Stomach smooth muscle (tissue), 2 donors: ENCODE results near the gene MMP27.

Experiments
- H3K27ac ChIP-seq: one replicate; pipeline ENCODE4 v1.7.0; 2013; ENCODE audit warnings: mild to moderate bottlenecking, low read length, inconsistent platforms
- H3K27me3 ChIP-seq, 2 donors: one replicate each; pipeline ENCODE4 v1.7.0; 2013; ENCODE audit warnings: low read length in 2 of 2; ENCODE audit not compliant: insufficient read depth in 2 of 2, control insufficient read depth in 1 of 2
- H3K36me3 ChIP-seq, 2 donors: one replicate each; pipeline ENCODE4 v1.7.0; 2013; ENCODE audit warnings: low read length in 2 of 2; ENCODE audit not compliant: control insufficient read depth in 2 of 2, insufficient read depth in 2 of 2
- H3K4me1 ChIP-seq: one replicate; pipeline ENCODE4 v1.7.0; 2013; ENCODE audit warnings: low read length; ENCODE audit not compliant: control insufficient read depth, insufficient read depth
- H3K4me3 ChIP-seq, 2 donors: one replicate each; pipeline ENCODE4 v1.7.0; 2013; ENCODE audit warnings: low read length in 2 of 2
- H3K9ac ChIP-seq, 2 donors: one replicate each; pipeline ENCODE4 v1.7.0; 2013; ENCODE audit warnings: low read length in 2 of 2, mild to moderate bottlenecking in 1 of 2
- H3K9me3 ChIP-seq, 2 donors: one replicate each; pipeline ENCODE4 v1.7.0; 2013; ENCODE audit warnings: low read length in 2 of 2; ENCODE audit not compliant: control insufficient read depth in 2 of 2
- donor health status: healthy.
- donor health status: Pancreatic carcinoma.

Gene MMP27

GRCh38 chr11:102695201-102695600, 10.4 kb downstream of the MMP27 start:
- H3K4me3 ChIP-seq: no peak overlapping the region
- no peak overlapping the region for H3K27ac ChIP-seq
- H3K9me3 ChIP-seq: no peaks in the 10 kb centered on the region
- H3K36me3 ChIP-seq: no peaks in the 10 kb centered on the region
- no peaks in the 10 kb centered on the region for H3K27me3 ChIP-seq
- peaks cover 7% of the 10 kb centered on the region for H3K4me1 ChIP-seq
- H3K9ac ChIP-seq: no peak overlapping the region

- Histone ChIP-seq H3K4me3 (no peak overlapping the region), H3K9me3 (no peaks in the 10 kb centered on the region), H3K36me3 (no peaks in the 10 kb centered on the region), H3K4me1 (no peaks in the 10 kb centered on the region), H3K9ac (no peak overlapping the region), H3K27me3 (no peaks in the 10 kb centered on the region), H3K27ac (no peak overlapping the region)
Observed at GRCh38 chr11:102685754-102686153, 19.8 kb downstream of the MMP27 start.

GRCh38 chr11:102685338-102685737, 20.2 kb downstream of the MMP27 start:
- Histone ChIP-seq H3K4me3 (no peak overlapping the region), H3K4me1 (no peaks in the 10 kb centered on the region), H3K9me3 (no peaks in the 10 kb centered on the region), H3K36me3 (no peaks in the 10 kb centered on the region), H3K27ac (no peak overlapping the region), H3K27me3 (no peaks in the 10 kb centered on the region), H3K9ac (no peak overlapping the region)

- H3K27me3 ChIP-seq: no peaks in the 10 kb centered on the region
- H3K36me3 ChIP-seq: no peaks in the 10 kb centered on the region
- H3K4me3 ChIP-seq: no peak overlapping the region
- H3K4me1 ChIP-seq: no peaks in the 10 kb centered on the region
- H3K9ac ChIP-seq: no peak overlapping the region
- H3K27ac ChIP-seq: no peak overlapping the region
- no peaks in the 10 kb centered on the region for H3K9me3 ChIP-seq
Observed at GRCh38 chr11:102683277-102683676, 22.3 kb downstream of the MMP27 start.

- Histone ChIP-seq H3K4me3 (no peak overlapping the region), H3K27me3 (no peaks in the 10 kb centered on the region), H3K27ac (no peak overlapping the region), H3K36me3 (no peaks in the 10 kb centered on the region), H3K4me1 (no peaks in the 10 kb centered on the region), H3K9me3 (no peaks in the 10 kb centered on the region), H3K9ac (no peak overlapping the region)
Observed at GRCh38 chr11:102680945-102681344, 24.6 kb downstream of the MMP27 start.

GRCh38 chr11:102678022-102678421, 27.5 kb downstream of the MMP27 start:
- H3K9me3 ChIP-seq: no peaks in the 10 kb centered on the region
- H3K27ac ChIP-seq: no peak overlapping the region
- H3K27me3 ChIP-seq: no peaks in the 10 kb centered on the region
- H3K36me3 ChIP-seq: no peaks in the 10 kb centered on the region
- H3K4me1 ChIP-seq: no peaks in the 10 kb centered on the region
- no peak overlapping the region for H3K9ac ChIP-seq
- H3K4me3 ChIP-seq: no peak overlapping the region

- Histone ChIP-seq H3K27ac (no peak overlapping the region), H3K4me1 (no peaks in the 10 kb centered on the region), H3K36me3 (no peaks in the 10 kb centered on the region), H3K9me3 (no peaks in the 10 kb centered on the region), H3K27me3 (no peaks in the 10 kb centered on the region), H3K4me3 (no peak overlapping the region), H3K9ac (no peak overlapping the region)
Observed at GRCh38 chr11:102676084-102676483, 29.5 kb downstream of the MMP27 start.

- H3K9me3 ChIP-seq: no peaks in the 10 kb centered on the region
- no peaks in the 10 kb centered on the region for H3K27me3 ChIP-seq
- no peak overlapping the region for H3K27ac ChIP-seq
- H3K4me1 ChIP-seq: no peaks in the 10 kb centered on the region
- H3K4me3 ChIP-seq: no peak overlapping the region
- no peak overlapping the region for H3K9ac ChIP-seq
- no peaks in the 10 kb centered on the region for H3K36me3 ChIP-seq
Observed at GRCh38 chr11:102669664-102670063, 35.9 kb downstream of the MMP27 start.

GRCh38 chr11:102666331-102666957, 39.1 kb downstream of the MMP27 start:
- Histone ChIP-seq H3K4me3 (no peak overlapping the region), H3K9ac (no peak overlapping the region), H3K4me1 (no peaks in the 10 kb centered on the region), H3K27ac (no peak overlapping the region), H3K27me3 (no peaks in the 10 kb centered on the region), H3K36me3 (no peaks in the 10 kb centered on the region), H3K9me3 (no peaks in the 10 kb centered on the region)

GRCh38 chr11:102664001-102664752, 41.4 kb downstream of the MMP27 start:
- Histone ChIP-seq H3K36me3 (no peaks in the 10 kb centered on the region), H3K27ac (no peak overlapping the region), H3K4me3 (no peak overlapping the region), H3K27me3 (no peaks in the 10 kb centered on the region), H3K9ac (no peak overlapping the region), H3K4me1 (no peaks in the 10 kb centered on the region), H3K9me3 (no peaks in the 10 kb centered on the region)

- no peaks in the 10 kb centered on the region for H3K36me3 ChIP-seq
- H3K27ac ChIP-seq: no peak overlapping the region
- H3K9ac ChIP-seq: no peak overlapping the region
- H3K9me3 ChIP-seq: no peaks in the 10 kb centered on the region
- H3K4me3 ChIP-seq: no peak overlapping the region
- no peaks in the 10 kb centered on the region for H3K4me1 ChIP-seq
- H3K27me3 ChIP-seq: no peaks in the 10 kb centered on the region
Observed at GRCh38 chr11:102662607-102663006, 43.0 kb downstream of the MMP27 start.
